ENCODE data around the gene SPACA5.

DNA sequence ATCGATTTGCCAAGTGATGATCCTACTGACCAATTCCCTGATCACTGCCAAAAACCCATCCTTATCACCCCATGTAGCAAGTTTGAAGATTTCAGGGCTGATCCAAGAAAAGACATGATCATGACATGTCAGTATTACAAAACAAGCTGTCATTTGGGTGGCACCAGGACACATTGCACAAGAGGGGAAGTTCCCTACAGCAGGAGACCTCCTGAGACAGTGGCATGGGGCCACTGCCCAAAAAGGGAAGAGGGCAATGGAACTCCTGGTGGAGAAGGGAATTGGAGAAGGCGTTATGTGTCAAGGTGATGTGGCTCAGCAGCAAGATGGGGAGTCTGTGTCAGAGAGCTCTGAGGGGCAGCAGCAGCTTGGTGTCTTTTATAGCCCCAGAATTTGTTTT, 46.4 kb upstream of the SPACA5 start:
- TF ChIP-seq NFYB (CRISPR knock-in tag; IDR thresholded peaks at IDR 0.05) (no peak), RAD21 (CRISPR knock-in tag; IDR thresholded peaks at IDR 0.05) (no peak), NPAS2 (CRISPR knock-in tag; IDR thresholded peaks at IDR 0.05; ENCODE audit: borderline replicate concordance) (no peak), KLF9 (CRISPR knock-in tag; IDR thresholded peaks at IDR 0.05; ENCODE audit: low read depth) (no peak), MAFK (conservative IDR thresholded peaks at IDR 0.05 in 1 of 2, IDR thresholded peaks at IDR 0.05 in 1 of 2; ENCODE audit: low read length in 2 of 2) (no peak), ZNF564 (CRISPR knock-in tag; IDR thresholded peaks at IDR 0.05) (no peak), CHD2 (IDR thresholded peaks at IDR 0.05; ENCODE audit: low read depth, low read length) (no peak), ZNF124 (CRISPR knock-in tag; IDR thresholded peaks at IDR 0.05) (no peak), EZH2 (conservative IDR thresholded peaks at IDR 0.05; ENCODE audit: low read depth, low read length) (no peak), SMYD3 (CRISPR knock-in tag; IDR thresholded peaks at IDR 0.05) (no peak), CAMTA2 (CRISPR knock-in tag; IDR thresholded peaks at IDR 0.05; ENCODE audit: borderline replicate concordance) (no peak), ZBTB7A (CRISPR knock-in tag; IDR thresholded peaks at IDR 0.05) (no peak)
- TF ChIP-seq, protein P1, sequence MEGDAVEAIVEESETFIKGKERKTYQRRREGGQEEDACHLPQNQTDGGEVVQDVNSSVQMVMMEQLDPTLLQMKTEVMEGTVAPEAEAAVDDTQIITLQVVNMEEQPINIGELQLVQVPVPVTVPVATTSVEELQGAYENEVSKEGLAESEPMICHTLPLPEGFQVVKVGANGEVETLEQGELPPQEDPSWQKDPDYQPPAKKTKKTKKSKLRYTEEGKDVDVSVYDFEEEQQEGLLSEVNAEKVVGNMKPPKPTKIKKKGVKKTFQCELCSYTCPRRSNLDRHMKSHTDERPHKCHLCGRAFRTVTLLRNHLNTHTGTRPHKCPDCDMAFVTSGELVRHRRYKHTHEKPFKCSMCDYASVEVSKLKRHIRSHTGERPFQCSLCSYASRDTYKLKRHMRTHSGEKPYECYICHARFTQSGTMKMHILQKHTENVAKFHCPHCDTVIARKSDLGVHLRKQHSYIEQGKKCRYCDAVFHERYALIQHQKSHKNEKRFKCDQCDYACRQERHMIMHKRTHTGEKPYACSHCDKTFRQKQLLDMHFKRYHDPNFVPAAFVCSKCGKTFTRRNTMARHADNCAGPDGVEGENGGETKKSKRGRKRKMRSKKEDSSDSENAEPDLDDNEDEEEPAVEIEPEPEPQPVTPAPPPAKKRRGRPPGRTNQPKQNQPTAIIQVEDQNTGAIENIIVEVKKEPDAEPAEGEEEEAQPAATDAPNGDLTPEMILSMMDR (CRISPR knock-in tag; IDR thresholded peaks at IDR 0.05) = no peak
- TF ChIP-seq, protein P2, sequence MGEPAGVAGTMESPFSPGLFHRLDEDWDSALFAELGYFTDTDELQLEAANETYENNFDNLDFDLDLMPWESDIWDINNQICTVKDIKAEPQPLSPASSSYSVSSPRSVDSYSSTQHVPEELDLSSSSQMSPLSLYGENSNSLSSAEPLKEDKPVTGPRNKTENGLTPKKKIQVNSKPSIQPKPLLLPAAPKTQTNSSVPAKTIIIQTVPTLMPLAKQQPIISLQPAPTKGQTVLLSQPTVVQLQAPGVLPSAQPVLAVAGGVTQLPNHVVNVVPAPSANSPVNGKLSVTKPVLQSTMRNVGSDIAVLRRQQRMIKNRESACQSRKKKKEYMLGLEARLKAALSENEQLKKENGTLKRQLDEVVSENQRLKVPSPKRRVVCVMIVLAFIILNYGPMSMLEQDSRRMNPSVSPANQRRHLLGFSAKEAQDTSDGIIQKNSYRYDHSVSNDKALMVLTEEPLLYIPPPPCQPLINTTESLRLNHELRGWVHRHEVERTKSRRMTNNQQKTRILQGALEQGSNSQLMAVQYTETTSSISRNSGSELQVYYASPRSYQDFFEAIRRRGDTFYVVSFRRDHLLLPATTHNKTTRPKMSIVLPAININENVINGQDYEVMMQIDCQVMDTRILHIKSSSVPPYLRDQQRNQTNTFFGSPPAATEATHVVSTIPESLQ (CRISPR knock-in tag; conservative IDR thresholded peaks at IDR 0.05) = no peak
